DMS79 treated with DMSO at 0.1 percent for 48 hours (cell line): ENCODE results near the gene FLT1.

Experiments
- DNase-seq: peaks from one replicate; lab custom pipeline; 2025; lab: John Stamatoyannopoulos, UW

Gene FLT1

GRCh38 chr13:28426381-28426780, 68.5 kb downstream of the FLT1 start:
- DNase-seq: no peak

DNA sequence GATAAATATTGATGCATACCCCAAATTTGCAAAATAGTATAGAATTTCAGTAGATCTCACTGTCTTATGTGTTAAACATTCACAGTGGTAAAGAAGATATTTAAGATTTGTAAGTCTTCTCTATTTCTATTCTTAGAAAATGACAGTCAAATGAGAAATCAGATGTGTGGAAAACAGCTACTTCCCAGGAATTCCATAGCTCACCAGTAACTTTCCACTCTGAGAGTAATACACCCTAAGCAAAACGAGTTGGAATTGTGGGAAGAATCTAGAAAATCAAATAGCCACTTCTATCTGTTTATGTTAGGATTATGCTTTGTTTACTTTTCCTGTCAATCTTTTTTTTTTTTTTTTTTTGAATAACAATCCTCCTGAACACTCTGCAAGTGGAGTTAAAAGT, 69.1 kb downstream of the FLT1 start:
- no peak for DNase-seq

DNA sequence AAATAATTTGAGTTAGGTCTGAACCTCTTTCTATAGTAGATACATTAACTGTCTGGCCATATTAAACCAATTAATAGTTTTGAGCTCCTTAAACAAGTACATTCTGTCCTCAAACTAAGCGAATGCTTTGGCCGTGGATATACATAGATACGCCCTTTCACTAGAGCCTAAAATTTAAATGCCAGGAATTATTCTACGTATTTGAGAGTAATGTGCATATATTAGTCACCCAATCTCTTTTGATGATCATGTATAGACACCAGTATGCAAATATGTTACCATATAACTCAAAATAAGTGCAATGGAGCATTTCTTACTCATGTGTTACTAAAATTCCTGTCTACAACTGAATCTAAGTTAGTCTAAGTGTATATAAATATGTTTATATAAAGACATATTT, 70.4 kb downstream of the FLT1 start:
- DNase-seq: no peak

GRCh38 chr13:28423010-28423409, 71.9 kb downstream of the FLT1 start:
- DNase-seq: no peak

- DNase-seq: no peak
These were observed 73.1 kb downstream of the FLT1 start for GRCh38 chr13:28421676-28422410.

DNA sequence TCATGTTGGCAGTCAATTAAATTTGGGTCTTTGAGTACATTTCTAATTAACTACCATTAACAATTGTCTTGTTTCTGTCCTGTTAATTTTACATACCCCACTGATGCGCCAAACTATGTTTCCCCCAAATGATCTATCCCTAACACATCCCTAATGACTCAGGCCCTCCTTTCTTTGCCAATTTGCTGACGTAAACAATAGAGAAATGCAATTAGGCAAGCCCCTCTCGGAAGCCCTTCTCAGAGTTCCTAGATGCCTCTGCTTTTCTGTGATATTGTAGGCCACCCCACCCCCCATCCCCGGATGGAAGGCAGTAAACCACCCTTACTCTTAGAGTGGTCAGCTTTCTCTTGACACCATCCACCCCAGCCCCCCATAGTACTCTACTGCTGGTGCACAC, 74.2 kb downstream of the FLT1 start:
- DNase-seq: no peak

DNA sequence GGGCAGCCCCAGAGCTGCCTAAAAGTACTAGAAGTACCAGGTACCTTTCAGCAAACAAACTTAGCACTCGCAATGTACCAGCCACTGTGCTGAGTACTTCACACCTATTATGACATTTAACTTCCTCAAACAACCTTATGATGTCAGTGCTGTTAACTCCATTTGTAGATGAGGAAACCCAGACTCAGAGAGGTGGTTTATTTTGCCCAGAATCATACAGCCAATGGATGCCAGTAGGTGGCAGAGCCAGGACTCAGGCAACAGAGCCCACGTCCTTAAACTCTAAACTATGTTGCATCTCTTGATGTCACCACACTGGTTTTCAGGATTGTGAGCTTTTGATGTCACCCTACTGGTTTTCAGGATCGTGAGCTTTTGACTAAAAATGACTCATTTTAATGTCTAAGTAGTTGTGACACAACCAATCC, 78.9 kb downstream of the FLT1 start:
- DNase-seq: no peak

DNA sequence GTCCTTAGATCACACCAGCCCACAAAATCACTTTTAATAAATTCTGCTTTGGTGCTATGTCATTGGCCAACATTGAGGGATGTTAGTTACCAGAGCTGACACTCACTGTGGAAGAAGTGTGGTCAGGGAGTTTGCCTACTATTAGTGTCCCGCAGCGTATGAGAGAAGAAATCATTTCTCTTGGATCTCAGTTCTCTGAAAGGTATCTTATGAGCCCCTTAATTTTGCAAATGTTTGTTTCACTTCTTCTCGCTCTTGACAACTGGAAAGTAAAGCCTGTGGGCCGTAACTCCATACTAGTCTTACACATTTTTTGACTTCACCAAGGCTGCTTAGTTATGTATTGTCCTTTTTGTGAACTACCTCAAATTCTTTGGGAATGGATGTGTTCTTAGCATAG, 80.9 kb downstream of the FLT1 start:
- DNase-seq: no peak

DNA sequence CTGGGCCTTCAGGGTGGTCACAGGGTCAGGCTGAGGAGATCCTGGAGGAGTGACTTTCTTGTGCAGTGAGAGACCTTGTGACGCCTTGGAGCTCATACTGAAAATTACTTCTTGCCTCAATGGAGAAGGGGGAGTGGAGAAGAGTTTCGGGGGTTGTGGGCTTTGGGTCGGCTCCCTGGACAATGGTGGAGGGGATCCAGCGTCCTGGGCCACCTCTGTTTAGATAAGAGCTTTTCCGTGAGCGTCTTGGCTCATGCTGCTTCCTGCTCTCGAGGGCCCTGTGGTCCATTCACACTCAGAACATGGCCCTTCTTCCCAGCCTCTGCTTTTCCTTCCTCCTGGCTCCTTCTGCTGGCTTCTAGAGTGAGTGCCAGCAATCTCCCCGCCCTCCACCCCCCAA, 81.9 kb downstream of the FLT1 start:
- no peak for DNase-seq

DNA sequence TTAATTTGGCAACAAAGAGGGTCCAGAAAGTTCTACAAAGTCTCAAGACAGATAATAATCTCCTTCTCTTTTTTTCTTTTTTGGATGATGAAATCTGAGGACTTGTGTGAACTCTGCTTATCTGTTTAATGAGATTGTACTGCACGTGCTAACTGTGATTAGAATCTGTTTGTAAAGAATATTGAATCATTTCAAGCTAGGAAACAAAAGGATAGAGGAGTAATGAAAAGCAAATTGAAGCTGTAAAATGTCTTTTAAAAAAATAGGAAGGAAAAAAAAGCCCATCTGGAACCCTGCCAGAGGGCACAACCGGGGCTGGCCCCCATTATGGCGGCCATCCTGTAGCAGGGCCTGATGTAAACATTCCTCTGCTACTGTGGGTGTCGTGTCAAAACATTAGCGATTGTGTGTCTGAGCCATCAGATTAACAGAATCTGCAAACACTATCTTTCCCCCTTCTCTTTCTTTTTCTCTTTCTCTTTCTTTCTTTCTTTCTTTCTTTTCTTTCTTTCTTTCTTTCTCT, 83.0 kb downstream of the FLT1 start:
- no peak for DNase-seq

- DNase-seq: no peak
These were observed 84.8 kb downstream of the FLT1 start for GRCh38 chr13:28410096-28410495.

GRCh38 chr13:28409648-28410047, 85.3 kb downstream of the FLT1 start:
- DNase-seq: no peak

- no peak for DNase-seq
These were observed 86.1 kb downstream of the FLT1 start for GRCh38 chr13:28408863-28409262.

- DNase-seq: no peak
These were observed 86.6 kb downstream of the FLT1 start for GRCh38 chr13:28408235-28408848.

DNA sequence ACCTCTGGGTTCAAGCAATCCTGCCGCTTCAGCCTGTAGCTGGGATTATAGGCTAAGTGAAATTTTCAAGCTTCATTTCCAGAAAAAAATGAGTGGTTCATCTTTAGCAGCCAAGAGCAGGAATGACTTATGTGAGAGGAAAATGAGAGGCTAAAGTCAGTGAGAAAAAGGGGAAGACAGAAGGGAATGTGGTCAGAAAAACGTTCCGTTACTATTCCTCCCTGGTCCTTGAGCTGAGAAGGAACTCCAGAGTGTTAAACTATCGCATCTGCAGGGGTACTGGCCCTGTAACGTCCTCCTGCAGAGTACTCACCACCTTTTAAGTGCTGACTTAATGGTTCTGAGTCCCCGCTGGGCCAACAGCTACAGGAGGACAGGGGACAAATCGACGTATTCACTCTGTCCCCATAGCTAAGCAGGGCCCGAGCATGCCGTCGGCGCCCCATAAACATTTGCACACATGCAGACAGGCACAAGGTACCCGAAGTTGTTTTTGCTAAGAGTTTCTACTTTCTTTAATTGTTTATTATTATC, 88.1 kb downstream of the FLT1 start:
- no peak for DNase-seq

GRCh38 chr13:28402057-28402381, 92.9 kb downstream of the FLT1 start:
- DNase-seq: no peak

- DNase-seq: no peak
These were observed 93.4 kb downstream of the FLT1 start for GRCh38 chr13:28401303-28402056.

- DNase-seq: no peak
These were observed 98.9 kb downstream of the FLT1 start for GRCh38 chr13:28396053-28396452.

DNA sequence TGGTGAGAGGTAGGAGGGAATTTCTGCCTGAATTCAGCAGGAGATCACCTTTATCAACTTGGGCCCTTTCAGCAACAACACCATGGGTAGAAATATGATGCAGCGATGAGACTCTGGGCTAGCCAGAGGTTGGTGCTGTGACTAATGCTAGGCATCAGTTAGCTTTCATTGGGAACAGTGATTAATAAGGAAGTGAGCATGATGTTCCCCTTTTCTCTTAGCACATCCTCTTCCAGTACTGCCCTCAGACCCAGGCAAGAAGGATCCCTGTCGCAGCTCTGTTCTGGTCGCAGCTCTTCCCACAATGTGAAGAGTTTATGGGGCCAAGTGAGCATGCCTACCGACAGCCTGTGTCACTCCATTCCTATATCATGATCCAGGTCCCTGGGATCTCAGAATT, 100.5 kb downstream of the FLT1 start:
- no peak for DNase-seq

- DNase-seq: no peak
These were observed 101.9 kb downstream of the FLT1 start for GRCh38 chr13:28392896-28393505.

DNA sequence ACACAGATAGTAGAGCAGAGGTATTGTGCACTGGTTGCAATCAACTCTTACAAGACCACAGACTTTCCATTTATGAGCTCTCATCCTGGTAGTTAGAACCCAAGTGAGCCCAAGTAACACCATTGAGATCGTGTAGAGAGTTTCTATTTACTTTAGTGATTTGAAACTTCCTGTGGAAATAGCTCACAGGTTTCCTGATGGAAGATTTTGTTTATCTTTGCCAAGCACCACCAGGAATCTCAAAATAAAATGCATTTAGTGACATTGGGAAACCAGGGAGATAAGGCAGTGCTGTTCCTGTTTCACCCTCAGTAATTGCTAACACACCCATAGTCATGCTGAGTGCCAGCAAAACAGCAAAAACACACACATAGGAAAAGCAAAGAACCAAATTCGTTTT, 102.5 kb downstream of the FLT1 start:
- DNase-seq: no peak

GRCh38 chr13:28387740-28388501, 107.0 kb downstream of the FLT1 start:
- no peak for DNase-seq
